DMS 273 treated with DMSO at 0.1 percent for 48 hours (cell line): Measurements from ENCODE around the gene LRRC32.
"Not testable (repeated sequence)": the region's sequence is repeated elsewhere in the genome, so short reads cannot be mapped to it uniquely, and the experiment has no call there.

Experiments
- DNase-seq: peaks from one replicate; lab custom pipeline; 2025; lab: John Stamatoyannopoulos, UW

LRRC32 gene

DNA sequence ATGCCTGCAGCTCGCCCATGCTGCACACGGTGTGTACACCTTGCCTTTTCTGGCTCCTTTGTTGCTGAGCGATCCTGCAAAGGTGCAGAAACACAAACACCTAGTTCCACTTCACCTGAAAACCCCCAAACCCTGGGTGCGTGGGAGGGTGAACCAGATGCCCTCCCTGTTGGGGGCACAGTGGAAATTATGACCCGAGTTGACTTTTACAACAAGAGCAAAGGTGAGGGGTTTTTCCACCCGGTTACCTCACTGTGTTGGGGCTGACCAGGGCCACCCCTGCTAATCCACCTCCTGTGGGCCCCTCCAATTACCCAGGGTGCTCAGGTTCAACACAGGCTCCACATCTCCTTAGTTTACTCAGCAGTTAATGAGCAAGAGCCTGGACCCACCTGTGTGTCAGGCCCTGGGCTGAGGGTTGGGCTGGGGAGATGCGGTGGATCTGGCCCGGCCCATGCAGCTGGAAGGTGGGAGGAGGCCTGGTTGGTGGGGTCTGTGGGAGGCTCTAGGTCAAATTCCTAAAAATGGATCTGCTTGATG lies 42.1 kb downstream of the LRRC32 start:
- DNase-seq: no peak

DNA sequence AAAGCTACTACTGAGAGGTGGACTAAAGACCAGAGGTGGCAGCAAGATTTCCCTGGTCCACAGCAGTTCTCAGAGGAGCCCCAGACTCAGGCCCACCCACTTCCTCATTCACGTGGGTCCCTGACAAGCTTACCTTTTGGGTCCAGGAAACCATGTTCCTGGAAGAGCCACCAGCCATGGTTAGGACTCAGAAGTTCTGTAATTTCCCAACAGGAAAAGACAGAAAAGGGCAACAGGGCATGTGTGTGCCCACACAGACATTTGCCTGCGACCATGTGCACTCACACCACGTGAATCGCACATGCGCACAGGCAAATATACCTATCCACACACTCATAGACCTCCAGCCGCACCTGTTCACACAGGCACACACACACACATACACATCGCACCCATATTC lies 42.9 kb downstream of the LRRC32 start:
- no peak for DNase-seq

DNA sequence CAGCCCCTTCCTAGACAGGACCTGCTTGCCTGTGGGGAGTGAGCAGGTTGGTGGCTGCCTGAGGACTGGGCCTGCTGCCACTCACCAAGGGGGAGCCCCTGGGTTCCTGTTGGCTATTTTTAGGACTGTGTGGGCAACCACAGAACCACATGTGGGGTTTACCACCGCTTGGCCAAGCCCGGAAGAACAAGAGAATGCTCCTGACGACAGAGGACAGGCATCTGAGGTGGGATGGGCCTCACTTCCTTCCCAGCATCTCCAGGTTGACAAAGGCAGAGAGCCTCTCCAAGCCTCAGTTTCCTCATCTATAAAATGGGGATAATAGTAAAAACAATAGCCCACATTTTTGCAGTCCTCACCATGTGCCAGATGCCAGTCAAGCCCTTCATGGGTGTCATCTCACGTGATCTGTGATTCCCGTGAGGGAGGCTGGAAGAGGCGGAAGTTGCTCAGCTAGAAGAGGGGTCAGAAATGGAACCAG lies 43.6 kb downstream of the LRRC32 start:
- DNase-seq: no peak

DNA sequence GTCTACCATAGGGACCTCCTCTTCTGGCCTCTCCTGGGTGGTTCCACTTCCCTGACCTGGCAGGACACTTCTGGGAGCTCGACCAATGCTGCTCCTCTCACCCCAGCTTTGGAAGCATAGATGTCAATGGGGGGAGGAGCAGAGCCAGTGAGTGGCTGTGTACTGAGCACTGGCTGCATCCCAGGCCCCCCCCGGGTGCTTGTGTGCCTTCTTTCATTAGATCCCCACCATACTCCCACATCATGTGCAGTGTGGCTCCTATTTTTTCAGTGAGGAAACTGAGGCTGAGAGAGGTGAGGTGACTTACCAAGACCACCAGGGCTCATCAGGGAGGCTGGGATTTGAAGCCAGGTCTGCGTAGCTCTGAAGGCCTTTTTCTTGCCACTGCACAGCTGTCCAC lies 44.3 kb downstream of the LRRC32 start:
- DNase-seq: no peak

DNA sequence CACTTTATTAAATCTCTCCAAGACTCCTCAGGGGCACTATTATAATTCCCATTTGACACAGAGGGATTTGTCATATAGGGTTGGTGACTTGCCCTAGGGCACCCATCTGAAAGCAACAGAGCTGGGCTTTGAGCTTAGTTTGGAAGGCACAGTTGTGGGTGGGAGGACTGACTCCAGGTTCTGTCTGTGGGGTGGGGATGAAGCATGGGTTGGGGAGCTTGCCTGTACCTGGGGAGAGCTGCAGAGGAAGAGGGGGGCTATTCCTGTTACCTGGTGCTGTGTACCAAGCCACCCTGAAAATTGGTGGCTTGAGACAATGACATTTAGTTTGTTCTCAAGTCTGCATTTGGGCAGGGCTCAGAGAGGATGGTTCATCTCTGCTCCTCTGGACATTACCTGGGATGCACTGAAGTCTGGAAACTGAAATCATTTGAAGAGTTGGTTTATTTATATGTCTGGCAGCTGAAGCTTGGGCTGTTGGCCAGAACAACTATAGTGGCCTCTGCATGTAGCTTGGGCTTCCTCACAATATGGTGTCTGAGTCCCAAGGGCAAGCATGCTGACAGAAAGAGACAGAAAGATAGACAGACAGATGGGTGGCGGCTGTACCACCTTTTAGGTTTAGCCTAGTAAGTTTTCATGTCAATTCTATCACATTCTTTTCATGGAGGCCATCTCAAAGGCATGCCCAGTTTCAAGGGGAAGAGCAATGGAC lies 44.9 kb downstream of the LRRC32 start:
- no peak for DNase-seq

DNA sequence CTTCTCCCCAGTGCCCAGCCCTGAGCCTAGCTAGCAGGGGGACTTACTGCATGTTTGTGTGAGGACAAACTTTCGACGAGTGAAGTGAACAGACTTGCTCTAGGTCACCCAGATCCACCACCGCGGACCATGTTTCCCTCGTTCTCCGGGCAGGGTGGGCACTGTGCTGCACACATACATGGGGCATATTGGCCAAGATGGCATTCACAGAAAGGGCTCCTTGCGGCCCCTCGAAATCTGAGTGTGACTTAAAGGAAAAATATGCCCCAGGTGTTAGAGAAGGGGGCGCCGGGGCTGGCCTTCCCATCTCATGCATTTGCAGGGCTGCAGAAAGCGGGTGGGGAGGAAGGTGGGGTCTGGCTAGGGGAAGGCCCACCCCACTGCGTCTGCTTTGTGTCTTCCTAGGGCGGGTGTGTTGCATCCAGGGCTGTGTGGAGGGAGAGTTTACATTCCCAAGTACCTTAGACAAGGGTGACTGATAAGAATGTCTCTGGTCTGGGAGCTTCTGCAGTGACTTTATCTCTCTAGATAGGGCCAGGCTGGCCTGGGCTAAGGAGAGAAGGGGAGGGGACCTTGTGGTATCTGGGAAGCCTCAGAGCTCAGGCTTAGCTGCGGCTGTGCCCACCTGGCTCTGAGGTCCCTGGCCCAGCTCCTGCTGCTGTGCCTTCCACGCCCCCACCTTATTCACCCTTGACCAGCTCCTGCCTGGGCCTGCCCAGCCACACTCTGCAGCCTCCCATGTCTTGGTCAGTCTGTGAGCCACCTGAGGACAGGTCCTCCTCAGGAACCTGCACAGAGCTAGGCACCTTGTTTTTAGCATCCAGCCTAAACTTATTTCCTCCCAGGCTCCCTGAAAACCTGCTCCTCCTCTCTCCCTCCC lies 45.8 kb downstream of the LRRC32 start:
- no peak for DNase-seq

DNA sequence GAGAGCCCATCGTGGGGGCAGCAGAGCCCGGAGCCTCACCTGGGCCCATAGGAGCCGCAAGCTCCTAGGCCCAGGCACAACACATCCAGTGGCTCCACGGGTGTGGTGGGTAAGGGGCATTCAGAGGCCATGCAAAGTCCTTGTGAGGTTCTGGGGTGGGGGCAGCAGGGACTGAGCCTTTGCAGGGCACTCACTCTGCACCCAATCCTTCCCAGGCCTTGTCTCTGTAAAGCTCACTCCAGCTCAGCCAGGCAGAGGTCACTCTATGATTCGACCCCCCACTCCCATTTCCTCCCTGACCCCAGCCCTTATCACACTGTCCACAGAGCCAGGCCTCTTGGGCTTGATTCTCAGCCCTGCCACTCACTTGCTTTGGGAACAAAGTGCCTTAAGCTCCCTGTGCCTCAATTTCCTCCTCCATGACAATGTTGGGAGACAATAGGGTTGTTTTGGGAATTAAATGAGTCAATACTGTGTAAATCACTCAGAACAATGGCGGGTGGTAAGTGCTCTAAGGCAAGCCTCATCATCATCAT lies 46.6 kb downstream of the LRRC32 start:
- no peak for DNase-seq

DNA sequence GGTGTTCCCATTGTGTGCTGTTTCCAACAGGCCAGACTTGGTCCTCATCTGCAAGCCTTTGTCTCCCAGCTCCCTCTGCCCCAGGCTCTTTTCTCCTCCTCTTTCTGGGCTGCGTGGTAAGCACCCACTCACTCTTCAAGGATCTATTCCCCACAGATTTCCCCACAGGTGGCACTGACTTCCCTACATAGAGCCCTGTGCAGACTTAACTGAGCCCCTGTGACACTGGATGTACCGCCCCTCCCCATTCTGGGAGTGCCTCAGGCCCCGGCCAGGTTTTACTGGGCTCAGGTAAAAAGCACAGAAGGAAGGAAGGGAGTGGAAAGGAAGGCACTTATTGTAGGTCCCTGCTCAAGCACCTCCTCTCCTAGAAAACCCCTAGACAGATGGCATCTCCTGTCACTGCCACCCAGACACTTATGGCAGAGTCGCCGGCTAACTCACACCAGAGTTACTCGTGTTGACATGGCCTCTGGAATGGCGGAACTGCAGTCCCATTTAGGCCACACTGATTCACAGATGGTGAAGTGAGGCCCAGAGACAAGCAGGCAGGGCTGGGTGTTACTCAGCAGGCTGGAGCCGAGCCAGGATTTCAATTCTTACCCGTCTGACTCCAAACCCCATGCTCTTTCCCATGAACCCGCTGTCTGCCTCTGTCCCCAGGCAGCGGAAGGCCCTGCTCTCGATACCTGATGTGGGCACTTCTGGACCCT lies 47.2 kb downstream of the LRRC32 start:
- no peak for DNase-seq

DNA sequence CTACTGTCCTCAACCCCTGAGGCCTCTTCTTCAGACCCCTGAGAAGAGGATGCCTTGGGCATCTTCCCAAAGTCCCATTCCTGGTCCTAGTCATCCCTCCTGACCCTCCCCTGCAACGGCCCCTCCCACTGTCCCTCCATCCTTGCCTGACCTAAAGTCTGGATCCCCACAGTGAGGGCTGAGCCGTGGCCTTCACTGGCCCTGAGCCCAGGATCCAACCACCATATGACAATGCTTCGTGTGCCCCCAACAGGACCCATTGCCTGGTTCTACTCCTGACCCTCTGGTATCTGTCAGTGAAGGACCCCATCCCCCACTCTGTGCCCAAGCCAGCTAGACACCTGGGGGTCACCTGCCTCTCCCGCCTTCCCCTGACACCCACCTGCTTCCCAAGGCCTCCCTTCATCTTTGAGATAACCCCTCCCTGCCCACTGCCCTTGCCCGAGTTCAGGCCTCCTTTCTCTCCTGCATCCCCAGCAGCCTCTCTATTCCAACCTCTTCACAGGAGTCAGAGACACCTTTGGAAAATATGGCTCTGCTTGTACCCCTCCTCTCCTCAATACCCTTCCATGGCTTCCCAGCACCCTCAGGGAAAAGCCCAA lies 48.0 kb downstream of the LRRC32 start:
- no peak for DNase-seq

DNA sequence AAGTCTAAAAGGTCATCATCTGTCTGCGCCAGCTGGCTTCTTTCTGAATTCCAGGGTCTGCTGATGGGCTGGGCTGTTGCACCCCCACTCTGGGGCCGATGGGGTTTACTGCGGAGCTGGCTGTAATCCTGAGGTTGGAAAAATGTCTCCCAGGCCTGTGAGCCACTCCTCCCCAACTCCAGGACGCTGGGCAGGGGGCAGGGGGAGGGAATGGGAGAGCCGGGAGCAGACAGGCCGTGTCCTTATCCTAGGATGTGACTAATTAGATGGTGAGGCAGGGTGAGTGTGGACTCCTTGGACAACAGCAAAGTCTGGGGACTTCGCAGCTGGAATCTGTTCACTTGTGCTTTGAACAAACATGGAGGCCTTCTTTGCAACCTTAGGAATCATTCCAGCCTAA lies 48.7 kb downstream of the LRRC32 start:
- no peak for DNase-seq

DNA sequence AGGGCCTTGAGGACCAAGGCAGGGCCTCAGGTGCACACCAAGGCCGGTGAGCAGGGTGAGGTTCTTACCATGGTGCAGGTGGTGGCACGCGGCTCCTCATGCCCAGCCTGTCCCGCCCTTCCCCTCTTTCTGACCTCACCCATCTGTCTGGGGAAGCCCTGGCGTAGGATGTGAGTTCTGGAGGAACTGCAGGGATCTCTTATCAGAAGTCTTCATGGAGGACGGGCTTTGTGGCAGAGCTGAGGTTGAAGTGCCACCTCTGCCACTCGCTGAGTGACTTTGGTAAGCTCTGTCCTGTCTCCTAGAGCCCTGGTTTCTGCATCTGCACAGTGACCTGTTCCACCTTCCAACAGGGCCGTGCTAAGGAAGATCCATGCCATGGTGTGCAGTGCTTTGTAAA lies 49.1 kb downstream of the LRRC32 start:
- DNase-seq: no peak

DNA sequence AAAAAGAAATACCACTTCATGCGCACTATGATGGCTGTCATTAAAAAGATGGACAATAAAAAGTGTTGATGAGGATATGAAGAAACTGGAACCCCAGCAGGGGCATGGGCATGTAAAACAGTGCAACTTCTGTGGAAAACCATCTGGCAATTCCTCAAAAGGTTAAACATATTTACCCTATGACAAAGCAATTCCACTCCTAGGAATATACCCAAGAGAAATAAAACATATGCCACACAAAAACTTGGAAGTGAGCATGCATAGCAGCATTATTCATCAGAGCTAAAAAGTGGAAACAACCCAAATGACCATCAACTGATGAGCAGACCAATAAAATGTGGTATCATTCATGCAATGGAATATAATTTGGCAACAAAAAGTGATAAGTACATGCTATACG lies 50.1 kb downstream of the LRRC32 start:
- DNase-seq: peak; percentile 41

DNA sequence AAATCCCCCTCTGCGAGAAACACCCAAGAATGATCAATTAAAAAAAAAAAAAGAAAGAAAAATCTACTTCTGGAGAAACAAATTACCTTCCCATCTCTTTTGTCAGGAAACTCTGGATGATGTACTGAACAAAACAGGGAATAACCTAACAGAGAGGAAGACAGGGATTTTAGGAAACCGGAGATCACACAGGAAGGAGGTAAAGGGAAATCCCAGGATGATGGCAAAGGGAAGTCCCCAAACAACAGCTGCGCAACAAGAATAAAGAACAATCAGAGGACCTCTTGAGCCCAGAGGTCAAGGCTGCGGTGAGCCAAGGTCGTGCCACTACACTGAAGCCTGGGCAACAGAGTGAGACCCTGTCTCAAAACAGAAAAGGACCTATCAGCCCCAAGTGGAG lies 50.7 kb downstream of the LRRC32 start:
- not testable (repeated sequence) for DNase-seq

DNA sequence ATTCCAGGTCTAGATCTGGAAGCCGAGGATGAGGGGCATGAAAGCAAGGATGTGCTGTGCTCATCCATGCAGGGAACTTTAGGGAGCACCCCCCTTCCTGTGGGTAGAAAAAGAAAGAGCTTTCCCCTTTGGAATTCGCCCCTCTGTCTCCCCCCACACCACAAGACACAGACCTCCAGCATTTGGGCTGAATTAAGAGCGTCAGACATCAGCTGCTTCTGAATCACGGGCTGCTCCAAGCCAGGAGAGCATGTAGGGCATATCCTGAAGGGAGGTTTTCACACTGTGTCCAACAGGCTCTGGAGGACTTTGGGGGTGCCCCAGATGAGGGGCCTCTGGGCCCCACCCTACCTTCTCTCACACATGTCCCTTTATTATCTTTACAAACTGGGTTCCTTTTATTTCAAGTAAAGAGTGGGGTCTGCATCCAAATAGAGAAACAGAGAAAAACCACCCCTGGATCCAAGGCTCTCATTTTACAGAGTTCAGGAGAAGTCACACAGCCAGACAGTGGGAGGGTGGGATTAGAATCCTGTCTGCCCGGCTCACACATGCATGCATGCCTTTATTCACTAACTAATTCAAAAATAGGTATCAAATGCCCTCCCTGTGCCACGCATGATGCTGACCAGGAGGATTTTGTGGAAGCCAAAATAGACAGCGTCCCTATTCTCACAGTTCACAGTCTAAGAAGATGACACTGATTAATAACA lies 52.8 kb downstream of the LRRC32 start:
- no peak for DNase-seq

DNA sequence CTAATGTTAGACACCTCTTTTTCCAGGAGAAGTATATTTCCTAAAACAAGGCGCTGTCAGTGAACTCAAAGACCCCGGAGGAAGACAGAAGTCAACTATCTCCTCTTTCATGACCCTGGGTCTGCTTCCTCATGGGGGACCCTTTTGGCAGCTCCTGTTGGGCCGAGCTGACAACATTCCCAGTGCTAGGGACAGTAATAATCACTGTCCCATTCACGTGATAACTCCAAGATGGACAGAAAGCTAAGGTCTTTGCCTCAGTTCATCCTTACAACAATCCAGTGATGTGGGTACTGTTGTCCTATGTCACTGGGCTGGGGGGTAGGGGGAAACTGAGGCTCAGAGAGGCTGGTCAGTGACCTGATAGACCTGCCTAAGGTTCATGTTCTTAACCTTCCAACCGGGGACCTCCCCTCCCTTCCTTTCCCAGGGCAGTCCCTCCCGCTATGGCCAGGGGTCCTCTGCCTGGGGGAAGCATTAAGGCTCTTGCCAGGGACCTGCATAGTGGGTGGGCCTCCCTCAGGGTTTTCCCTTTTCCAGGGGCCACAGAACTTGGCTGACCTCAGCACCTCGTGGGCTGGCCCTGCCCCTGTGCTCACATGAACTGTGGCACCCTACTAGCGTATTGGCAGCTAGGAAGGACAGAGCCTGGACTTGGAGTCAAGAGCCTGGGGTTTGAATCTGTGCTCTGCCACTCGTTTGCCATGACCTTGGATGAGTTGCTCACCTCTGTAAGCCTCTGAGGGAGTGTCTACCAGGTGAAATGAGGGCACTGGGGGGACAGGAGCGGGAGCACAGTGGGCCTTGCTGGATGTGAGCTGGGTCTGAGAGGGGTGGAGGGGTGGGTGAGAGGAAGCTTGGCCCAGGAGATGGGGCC lies 53.6 kb downstream of the LRRC32 start:
- DNase-seq: no peak

DNA sequence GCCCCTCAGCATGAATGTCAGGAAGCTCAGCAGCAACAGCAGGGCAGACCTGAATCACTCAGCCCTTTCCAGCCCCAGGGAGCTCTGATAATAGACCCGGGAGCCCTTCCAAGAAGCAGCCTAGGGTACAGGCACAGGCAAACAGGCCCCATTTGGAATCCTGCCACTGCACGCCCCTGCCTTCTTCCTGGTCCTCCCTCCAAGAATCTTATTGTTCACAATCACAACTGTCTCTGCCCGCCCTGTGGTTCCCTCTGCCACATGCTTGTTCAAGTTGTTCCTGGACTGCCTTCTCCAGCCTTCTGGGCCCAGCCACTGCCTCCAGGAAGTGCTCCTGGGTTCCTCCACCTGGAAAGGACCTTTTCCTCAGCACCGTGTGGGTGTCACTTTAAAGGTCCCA lies 54.6 kb downstream of the LRRC32 start:
- peak; percentile 50 for DNase-seq

DNA sequence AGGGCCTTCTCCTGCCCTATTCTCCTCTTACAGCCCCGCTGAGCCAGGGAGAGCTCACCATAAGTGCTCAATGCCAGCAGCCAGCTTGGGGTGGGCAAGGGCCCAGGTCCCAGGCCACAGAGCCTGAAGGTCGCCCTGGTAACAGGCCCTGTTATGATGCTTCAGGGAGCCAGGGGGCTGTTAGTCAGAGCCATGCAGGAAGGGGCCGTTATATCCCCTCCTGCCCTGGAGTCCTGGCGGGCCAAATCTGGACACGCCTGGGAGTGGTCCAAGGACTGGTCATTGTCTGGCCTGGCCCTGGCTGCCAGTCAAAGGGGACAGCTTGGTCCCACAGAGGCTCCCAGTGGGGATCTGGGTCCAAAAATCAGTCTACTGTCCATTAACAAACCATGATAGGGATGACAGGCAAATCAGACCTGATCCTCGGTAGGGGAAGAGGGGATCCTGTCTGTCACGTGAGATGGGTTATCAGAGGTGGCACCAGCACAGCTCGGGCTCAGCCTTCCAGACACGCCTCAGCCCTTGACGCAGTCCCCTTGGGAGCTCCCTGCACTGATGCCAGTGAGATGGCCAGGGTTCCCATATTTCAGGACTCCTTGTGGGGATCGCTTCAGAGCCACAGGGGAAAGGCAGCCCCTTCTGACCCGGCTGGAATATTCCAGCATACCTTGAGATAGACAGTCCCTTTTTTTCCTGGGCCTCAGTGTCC lies 55.9 kb downstream of the LRRC32 start:
- no peak for DNase-seq

DNA sequence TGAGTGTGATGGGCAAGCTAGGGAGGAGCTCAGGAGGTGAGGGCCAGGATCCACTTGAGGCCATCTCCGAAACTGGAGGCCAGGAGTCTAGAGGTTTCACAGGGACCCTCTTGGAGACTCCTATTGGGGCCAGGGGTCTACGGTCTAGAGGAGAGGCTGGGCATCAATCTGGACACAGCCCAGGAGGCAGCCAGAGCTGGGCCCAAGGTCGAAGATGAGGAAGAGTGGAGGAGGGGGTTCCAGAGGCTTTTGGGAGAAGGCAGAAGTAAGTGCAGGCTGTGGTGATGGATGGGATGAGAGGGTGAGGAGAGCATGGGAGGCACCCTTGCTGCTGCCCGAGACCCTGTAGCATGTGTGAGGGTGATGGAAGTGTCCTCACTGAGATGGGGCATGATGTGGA lies 56.6 kb downstream of the LRRC32 start:
- DNase-seq: no peak

DNA sequence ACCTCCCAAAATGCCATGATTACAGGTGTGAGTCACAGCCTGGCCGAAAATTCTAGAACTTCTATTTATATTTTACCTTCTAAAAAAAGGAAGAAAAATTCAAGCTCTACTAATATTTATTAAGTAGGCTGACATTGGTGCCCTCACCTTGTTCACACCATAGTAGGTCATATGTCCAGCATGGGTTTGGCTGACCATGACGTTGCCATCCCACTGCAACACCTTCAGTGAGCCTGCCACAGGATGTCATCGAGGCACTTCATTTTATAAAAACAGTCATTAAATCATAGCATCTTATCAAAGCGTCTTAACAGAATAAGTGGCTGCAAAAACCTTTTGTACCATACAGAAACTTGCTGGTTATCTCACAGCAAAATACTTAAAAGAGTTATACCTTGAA lies 58.3 kb downstream of the LRRC32 start:
- DNase-seq: no peak
